AG09309 (cell line): ENCODE results near the gene CLIC6.

Experiments used
- DNase-seq: peaks from one replicate; pipeline ENCODE4 v3.0.0-alpha.2; 2010; ENCODE audit warnings: low read depth
- H3K4me3 ChIP-seq: 2 replicates; pipeline ENCODE4 v1.5.1; 2011; ENCODE audit warnings: mild to moderate bottlenecking, low read depth, low read length, moderate library complexity; ENCODE audit not compliant: control insufficient read depth
- CTCF ChIP-seq: IDR thresholded peaks from 2 replicates; pipeline ENCODE4 v1.5.1; 2011; ENCODE audit warnings: mild to moderate bottlenecking, low read depth, low read length, inconsistent platforms; ENCODE audit not compliant: insufficient read depth, control insufficient read depth; ENCODE audit errors: missing control alignments

Gene CLIC6

GRCh38 chr21:34748862-34749261 lies 80.1 kb downstream of the CLIC6 start:
- TF ChIP-seq CTCF: no peak
- no peak for DNase-seq
- no peak overlapping the region for H3K4me3 ChIP-seq

DNA sequence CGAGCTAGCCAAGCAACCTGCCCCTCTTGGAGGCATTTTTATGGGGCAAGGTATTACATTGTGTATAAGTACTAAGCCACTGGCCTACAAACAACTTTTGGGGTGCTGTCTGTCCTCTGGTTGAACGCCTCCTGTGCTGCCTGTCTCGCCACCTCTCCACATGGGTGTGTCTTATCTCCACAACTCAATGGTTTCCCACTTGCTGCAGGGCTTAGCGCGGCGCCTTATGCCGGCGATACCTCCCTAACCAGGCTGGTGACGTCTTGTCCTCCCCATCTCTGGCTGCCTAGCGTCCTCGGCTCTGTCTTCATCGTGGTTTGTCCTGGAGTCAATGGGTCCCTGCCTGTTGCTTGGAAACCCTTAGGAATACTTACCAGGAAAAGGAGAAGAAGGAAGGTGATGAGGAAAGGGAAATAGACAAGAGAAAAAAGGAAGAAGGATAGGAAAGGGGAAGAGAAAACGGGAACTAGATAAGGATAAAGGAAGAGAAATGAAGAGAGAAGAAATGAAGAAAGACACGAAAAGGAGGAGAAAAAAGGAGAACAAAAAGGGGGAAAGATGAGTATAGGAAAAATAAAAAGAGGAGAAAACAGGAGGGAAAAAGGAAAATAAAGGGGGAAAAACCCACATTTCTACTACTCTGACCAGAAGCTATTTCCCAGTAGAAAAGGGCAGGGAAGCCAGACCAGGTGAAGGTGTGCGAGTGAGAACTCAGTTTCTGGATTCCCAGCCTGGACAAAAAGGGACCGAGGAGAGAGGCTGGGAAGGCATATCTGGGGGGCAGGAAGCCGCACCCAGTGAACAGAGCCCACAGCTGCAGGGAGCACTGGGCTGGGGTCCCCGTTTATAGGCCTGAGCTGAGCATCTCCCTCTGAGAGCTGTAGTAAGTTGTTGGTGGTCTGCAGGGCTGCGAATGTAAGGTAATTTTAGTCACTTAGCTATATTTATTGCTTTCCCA lies 86.2 kb downstream of the CLIC6 start:
- TF ChIP-seq CTCF: no peak
- no peak overlapping the region for H3K4me3 ChIP-seq
- DNase-seq: no peak

GRCh38 chr21:34761758-34762330 lies 93.0 kb downstream of the CLIC6 start:
- no peak for TF ChIP-seq CTCF
- no peak for DNase-seq
- no peak overlapping the region for H3K4me3 ChIP-seq

GRCh38 chr21:34762786-34763185 lies 94.0 kb downstream of the CLIC6 start:
- TF ChIP-seq CTCF: no peak
- no peak overlapping the region for H3K4me3 ChIP-seq
- DNase-seq: peak; percentile 33

DNA sequence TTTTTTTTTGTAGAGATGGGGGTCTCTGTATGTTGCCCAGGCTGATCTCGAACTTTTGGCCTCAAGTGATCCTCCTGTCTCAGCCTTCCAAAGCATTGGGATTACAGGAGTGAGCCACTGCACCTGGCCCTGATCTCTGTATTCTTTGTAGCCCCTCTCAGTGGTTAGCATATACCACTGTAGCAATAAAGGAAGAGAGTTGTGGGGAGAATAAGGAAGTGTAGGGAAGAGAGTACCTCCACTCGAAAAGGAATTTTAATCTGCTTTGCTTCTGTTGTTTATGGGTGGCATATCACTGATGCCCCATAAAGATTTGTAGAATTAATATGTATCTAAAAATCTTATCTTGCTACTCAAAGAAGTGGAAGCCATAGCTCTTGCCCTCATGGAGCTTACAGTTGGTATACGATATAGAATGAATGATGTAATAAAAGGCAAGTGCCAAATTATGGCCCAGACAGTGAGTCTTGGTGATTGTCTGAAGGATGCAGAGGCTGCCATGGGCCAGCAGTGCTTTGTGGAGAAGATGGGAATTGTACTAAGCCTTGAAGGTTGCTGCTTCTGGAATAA lies 96.0 kb downstream of the CLIC6 start:
- TF ChIP-seq CTCF: no peak
- no peak overlapping the region for H3K4me3 ChIP-seq
- no peak for DNase-seq

DNA sequence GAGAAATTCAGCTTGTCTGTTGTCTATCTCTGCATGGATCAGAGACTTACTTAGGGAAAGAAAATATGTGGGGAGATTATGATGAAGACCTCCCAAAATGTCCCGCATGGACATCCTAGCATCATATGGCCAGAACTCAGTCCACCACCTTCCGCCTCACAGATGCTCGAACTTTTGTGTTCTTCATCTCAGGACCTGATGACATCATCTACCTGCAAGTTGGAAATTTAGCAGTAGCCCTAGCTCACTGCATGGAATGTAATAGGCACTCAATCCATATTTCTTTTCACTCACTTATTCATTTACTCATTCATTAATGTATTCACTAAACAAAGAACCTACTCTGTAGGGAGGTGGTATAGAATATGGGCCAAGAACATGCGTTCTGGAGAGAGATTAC lies 96.8 kb downstream of the CLIC6 start:
- TF ChIP-seq CTCF: no peak
- H3K4me3 ChIP-seq: no peak overlapping the region
- DNase-seq: no peak
